HepG2 (cell line): ENCODE data around the gene RLN3. TPM values are rescaled to one million over a fixed set of nuclear protein-coding genes. Genes with fewer than 3 reads are reported as not detected.
A peak's percentile ranks its signal among the peaks of the same experiment; 100 is the strongest.

Source experiments
- KMT2A ChIP-seq: sonication (generic); formaldehyde crosslinking; IDR thresholded peaks from 2 replicates; pipeline ENCODE4 v1.4.0; 2020; ENCODE audit warnings: missing genetic modification reagents
- MYNN ChIP-seq: sonication (generic); formaldehyde crosslinking; IDR thresholded peaks from 2 replicates; pipeline ENCODE4 v1.4.0; 2020; ENCODE audit warnings: mild to moderate bottlenecking, low read depth, missing genetic modification reagents
- NFATC3 ChIP-seq: sonication (generic); formaldehyde crosslinking; IDR thresholded peaks from 2 replicates; pipeline ENCODE4 v1.5.1; 2020; ENCODE audit warnings: mild to moderate bottlenecking, missing genetic modification reagents
- NFE2L1 ChIP-seq: sonication (generic); formaldehyde crosslinking; IDR thresholded peaks from 2 replicates; pipeline ENCODE4 v1.4.0; 2020; ENCODE audit warnings: missing genetic modification reagents, mild to moderate bottlenecking, borderline replicate concordance
- NFKB2 ChIP-seq: sonication (generic); formaldehyde crosslinking; IDR thresholded peaks from 2 replicates; pipeline ENCODE4 v1.4.0; 2020; ENCODE audit warnings: missing genetic modification reagents, borderline replicate concordance
- NPAS2 ChIP-seq: sonication (generic); formaldehyde crosslinking; IDR thresholded peaks from 2 replicates; pipeline ENCODE4 v1.8.0; 2022; ENCODE audit warnings: mild to moderate bottlenecking, missing genetic modification reagents, borderline replicate concordance
- ONECUT2 ChIP-seq: sonication (generic); formaldehyde crosslinking; IDR thresholded peaks from 2 replicates; pipeline ENCODE4 v1.4.0; 2020; ENCODE audit warnings: missing genetic modification reagents
- RFX3 ChIP-seq: IDR thresholded peaks from 2 replicates; pipeline ENCODE4 v1.6.1; 2016; ENCODE audit warnings: missing biosample characterization, missing genetic modification reagents
- TBX3 ChIP-seq: fragments of 450-650 bp; IDR thresholded peaks from 2 replicates; pipeline ENCODE4 v1.6.1; 2017; ENCODE audit warnings: antibody characterized with exemption, mild to moderate bottlenecking, inconsistent platforms, borderline replicate concordance
- U2AF2 ChIP-seq: fragments of 200-400 bp; formaldehyde crosslinking; IDR thresholded peaks from 2 replicates; pipeline ENCODE4 v1.6.1; 2017; ENCODE audit warnings: low read depth, mild to moderate bottlenecking, low read length
- ZNF263 ChIP-seq: sonication (generic); formaldehyde crosslinking; IDR thresholded peaks from 2 replicates; pipeline ENCODE4 v1.4.0; 2020; ENCODE audit warnings: missing genetic modification reagents
- polyA plus RNA-seq, 8 experiments: library from polyadenylated mRNA; depleted of rRNA in 3 of 8; stranded (reverse) in 7 of 8; unstranded in 1 of 8; fragments of >200 nt; fragmentation: Illumina TruSeq in 4 of 8; extraction: Trizol in 4 of 8; gene quantifications; 2 replicates each; pipeline versions ENCODE4 v1.2.1 to v1.2.3, GENCODE V29; 2011 to 2016; ENCODE audit warnings: low read depth in 4 of 8, missing spikeins in 1 of 8, mixed read lengths in 1 of 8; ENCODE audit not compliant: insufficient read depth in 1 of 8
- total RNA-seq, 5 experiments: library from RNA; depleted of rRNA; stranded (reverse); fragments of >200 nt; fragmentation: Illumina TruSeq; extraction: Trizol; gene quantifications; 2 replicates each; pipeline ENCODE4 v1.2.3, GENCODE V29; 2016; ENCODE audit warnings: low read depth in 1 of 5
- TF ChIP-seq, protein P1 (sequence below): sonication (generic); formaldehyde crosslinking; IDR thresholded peaks from 2 replicates; pipeline ENCODE4 v1.5.0; 2020; ENCODE audit warnings: missing genetic modification reagents
- TF ChIP-seq, protein P2 (sequence below): sonication (generic); formaldehyde crosslinking; IDR thresholded peaks from 2 replicates; pipeline ENCODE4 v1.9.0; 2021; ENCODE audit warnings: missing genetic modification reagents, mild to moderate bottlenecking, borderline replicate concordance

Gene RLN3
- total and polyA plus RNA-seq, 2 of the 13 experiments (the other 11 are each of a cell fraction or from before 2014, with no cell fraction given): not detected

DNA sequence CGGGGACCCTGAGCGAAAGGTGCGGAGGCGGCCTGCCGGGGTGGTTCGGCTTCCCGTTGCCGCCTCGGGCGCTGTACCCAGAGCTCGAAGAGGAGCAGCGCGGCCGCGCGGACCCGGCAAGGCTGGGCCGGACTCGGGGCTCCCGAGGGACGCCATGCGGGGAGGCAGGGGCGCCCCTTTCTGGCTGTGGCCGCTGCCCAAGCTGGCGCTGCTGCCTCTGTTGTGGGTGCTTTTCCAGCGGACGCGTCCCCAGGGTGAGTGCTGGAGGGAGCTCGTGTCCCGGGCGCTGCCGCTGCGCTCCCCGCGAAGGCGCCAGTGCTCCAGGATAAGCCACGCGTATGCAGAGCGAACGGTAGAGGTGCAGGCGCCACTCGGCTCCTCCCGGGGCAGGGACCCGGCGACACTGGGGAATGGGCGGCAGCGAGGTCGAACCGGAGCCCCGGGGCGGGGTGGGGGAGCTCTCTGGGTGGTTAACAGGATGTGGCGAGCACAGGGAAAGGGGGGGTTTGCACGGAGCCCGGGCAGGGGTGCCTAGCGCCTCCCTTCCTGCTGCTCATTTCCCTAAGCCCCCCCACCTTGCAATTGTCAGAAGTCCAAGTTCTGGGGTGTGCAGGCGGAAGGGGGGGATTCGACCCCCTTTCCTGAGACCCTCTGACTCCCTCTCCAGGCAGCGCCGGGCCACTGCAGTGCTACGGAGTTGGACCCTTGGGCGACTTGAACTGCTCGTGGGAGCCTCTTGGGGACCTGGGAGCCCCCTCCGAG is 4.0 kb downstream of the RLN3 start, which contains the start of gene IL27RA (continued):
- TF ChIP-seq NFE2L1 (CRISPR knock-in tag) (no peak), ONECUT2 (CRISPR knock-in tag) (peak; percentile 25; the same call in 1 of the 2 replicates), NPAS2 (no peak), KMT2A (CRISPR knock-in tag) (0 out of 2 replicates have a peak, but pooled peaks have one; percentile 39), MYNN (CRISPR knock-in tag) (0 out of 2 replicates have a peak, but pooled peaks have one; percentile 29), RFX3 (CRISPR knock-in tag) (no peak), ZNF263 (CRISPR knock-in tag) (peak; percentile 79), TBX3 (no peak), U2AF2 (no peak), NFATC3 (CRISPR knock-in tag) (no peak; the same call in 1 of the 2 replicates), NFKB2 (peak; percentile 62; the same call in 1 of the 2 replicates)
- TF ChIP-seq, protein P1, sequence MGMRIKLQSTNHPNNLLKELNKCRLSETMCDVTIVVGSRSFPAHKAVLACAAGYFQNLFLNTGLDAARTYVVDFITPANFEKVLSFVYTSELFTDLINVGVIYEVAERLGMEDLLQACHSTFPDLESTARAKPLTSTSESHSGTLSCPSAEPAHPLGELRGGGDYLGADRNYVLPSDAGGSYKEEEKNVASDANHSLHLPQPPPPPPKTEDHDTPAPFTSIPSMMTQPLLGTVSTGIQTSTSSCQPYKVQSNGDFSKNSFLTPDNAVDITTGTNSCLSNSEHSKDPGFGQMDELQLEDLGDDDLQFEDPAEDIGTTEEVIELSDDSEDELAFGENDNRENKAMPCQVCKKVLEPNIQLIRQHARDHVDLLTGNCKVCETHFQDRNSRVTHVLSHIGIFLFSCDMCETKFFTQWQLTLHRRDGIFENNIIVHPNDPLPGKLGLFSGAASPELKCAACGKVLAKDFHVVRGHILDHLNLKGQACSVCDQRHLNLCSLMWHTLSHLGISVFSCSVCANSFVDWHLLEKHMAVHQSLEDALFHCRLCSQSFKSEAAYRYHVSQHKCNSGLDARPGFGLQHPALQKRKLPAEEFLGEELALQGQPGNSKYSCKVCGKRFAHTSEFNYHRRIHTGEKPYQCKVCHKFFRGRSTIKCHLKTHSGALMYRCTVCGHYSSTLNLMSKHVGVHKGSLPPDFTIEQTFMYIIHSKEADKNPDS (CRISPR knock-in tag): 0 out of 2 replicates have a peak, but pooled peaks have one; percentile 65
- TF ChIP-seq, protein P2, sequence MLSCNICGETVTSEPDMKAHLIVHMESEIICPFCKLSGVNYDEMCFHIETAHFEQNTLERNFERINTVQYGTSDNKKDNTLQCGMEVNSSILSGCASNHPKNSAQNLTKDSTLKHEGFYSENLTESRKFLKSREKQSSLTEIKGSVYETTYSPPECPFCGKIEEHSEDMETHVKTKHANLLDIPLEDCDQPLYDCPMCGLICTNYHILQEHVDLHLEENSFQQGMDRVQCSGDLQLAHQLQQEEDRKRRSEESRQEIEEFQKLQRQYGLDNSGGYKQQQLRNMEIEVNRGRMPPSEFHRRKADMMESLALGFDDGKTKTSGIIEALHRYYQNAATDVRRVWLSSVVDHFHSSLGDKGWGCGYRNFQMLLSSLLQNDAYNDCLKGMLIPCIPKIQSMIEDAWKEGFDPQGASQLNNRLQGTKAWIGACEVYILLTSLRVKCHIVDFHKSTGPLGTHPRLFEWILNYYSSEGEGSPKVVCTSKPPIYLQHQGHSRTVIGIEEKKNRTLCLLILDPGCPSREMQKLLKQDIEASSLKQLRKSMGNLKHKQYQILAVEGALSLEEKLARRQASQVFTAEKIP: no peak
